Measurements from ENCODE around the gene CBX5.
"Not testable (repeated sequence)": the region's sequence is repeated elsewhere in the genome, so short reads cannot be mapped to it uniquely, and the experiment has no call there.

CBX5 gene

DNA sequence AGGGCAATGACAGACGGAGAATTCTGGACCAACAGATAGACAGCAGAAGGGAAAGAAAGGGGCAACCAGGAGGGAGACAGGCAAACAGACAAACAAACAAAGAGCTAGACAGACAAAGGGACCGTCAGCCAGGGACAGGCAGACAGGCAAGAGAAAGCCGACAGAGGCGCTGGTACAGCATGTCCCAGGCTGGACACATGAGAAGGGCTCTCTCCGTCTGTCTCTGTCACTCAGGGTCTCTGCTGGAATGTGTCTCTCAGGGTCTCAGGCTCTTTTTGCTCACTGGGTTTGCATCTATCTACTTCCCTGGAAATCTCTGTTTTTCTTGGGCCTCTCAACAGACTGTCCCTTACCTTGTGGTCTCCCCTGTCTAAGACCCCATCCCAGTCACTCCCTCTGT is 82.9 kb downstream of the CBX5 start:
- no peak for DNase-seq (ENCODE audit: low spot score)

DNA sequence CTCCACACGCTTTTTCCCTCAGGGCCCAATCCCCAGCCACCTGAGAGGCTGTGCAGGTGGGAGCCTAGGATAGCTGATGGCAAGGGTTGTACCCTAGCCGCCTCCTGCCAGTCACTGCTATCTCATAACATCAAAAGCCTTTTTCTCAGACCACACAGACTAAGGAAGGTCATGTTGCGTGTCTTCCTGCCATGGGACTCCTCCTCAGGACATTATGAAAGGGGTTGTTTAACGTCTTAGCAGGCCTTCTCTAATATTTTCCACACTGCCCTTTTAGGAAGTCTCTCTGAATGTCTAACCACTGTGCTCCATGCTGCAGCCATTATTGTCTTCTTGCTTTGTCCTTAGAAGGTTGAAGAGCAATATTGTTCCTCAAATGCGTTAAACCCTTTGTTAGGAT is 83.5 kb downstream of the CBX5 start:
- DNase-seq (ENCODE audit: low spot score): no peak

DNA sequence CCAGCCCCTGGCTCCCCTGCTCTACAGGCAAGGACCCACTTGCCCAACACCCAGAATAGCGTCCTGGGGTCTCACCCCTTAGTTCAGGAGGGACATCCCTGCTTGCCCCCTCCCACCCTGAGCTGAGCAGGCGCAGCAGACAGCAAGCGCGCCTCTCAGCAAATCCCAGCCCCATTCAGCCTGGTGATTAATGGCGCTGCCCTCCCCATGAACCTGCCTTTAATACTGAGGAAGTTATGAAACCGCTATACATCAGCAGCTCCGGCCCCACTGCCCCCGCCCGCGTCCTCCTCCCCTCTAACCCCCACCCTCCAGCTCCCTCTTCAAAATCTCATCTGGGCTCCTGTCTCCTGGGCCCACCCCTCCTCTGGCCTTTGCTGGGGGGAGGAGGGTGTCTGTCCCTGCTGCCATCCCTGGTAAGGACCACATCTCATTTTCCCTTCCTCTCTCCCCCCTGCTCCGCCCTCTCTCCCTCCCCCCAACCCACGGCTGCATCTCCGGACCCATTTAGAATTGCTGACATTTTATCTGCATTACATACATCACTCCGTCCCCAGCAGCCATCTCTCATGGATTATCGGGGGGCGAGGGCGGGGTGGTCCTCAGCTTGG is 84.1 kb downstream of the CBX5 start:
- no peak for DNase-seq (ENCODE audit: low spot score)

DNA sequence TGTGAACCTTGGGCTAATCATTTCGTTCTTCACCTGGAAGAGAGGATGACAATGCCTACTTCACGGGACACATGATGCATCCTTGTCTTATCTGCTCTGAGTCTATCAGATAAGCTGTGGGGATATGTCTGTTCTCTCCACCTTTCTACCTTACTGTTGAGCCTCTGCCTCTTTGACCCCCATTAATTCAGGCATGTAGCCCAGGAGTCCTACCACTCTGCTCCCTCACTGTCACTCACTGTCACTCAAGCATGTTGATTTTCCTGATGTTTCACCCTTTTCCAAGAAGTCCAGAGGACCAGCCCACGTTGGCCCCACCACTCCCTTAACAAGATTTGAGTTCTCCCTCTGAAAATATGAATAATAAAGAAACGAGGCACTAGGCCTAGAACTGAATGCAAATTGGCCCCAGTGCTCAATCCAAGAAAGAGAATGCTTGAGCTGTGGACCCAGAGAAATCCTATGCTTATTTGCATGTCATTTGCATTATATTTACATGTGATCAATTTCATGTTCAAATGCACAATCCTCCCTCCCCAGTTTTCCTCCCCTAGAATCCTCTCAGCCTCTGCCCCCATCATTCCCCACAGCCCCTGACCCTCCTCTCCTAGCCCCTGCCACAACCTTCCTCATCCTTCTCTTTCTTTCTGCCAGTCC is 84.7 kb downstream of the CBX5 start:
- DNase-seq (ENCODE audit: low spot score): no peak

DNA sequence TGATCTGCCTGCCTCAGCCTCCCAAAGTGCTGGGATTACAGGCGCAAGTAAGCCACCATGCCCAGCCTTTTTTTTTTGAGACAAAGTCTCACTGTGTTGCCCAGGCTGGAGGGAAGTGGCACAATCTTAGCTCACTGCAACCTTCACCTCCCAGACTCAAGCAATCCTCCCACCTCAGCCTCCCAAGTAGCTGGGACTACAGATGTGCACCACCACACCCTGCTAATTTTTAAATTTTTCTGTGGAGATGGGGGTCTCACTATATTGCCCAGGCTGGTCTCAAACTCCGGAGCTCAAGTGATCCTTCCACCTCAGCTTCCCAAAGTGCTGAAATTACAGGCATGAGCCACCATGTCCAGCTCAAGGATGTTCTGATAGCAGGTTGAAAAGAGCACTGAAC is 85.3 kb downstream of the CBX5 start:
- DNase-seq (ENCODE audit: low spot score): not testable (repeated sequence)

DNA sequence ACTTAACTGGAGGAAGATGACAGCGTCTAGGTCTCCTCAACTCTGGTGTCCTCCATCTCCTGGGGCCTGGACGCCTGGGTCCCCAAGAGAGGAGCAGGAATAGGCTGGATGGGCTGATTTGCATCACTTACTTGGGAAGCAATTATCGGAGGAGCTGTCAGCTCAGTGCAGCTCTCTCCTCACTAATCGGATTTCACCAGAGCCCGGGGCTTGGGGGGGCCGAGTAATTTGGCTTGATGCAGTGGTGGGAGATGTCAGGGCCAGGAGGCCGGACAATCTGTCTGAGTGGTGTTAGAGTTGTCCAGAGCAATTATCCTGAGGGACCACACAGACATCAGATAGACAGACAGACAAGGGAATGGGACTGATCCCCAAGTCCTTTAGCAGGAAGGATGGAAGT is 86.5 kb downstream of the CBX5 start:
- no peak for DNase-seq (ENCODE audit: low spot score)

DNA sequence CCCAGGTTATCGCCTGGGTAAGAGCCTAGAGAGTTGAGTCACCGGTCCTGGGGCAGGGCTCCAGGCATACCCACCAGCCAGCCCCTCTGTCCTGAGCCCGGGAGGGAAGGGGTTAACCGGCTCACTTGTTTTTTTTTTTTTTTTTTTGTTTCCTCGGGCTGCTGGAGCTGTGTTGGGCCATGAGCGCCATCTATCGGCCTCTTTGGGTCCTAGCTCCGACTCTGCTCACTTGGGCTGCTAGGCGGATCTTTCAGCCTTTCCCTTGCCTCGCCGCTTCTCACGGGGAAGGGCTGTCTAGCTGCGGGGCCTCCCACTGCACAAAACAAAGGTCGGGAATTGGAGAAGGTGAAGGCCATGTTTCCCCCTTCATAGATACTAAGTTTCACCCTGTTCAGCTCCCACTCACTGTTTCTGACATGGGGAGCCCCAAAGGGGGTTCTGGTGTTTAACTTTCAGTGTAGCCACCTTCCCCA is 88.3 kb downstream of the CBX5 start:
- peak; percentile 80 for DNase-seq (ENCODE audit: low spot score)

DNA sequence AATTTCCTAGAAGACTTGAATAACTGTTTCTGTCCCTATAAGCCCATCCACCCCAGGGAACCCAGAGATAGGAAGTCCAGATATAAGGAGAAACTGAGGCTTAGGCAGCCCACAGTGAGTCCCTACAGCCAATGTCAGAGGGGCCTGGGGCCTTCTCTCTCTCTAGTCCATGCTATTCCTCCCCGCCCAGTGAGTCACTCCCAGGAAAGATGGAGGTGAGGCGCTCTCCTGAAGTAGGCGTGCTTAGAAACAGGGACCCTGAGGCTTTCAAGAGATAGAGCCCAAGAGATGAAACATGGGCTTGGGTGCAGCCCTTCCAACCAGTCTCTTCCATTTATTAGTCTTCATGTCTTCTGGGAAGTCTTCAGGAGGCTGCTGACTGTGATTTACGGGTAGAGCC is 88.8 kb downstream of the CBX5 start:
- DNase-seq (ENCODE audit: low spot score): no peak

DNA sequence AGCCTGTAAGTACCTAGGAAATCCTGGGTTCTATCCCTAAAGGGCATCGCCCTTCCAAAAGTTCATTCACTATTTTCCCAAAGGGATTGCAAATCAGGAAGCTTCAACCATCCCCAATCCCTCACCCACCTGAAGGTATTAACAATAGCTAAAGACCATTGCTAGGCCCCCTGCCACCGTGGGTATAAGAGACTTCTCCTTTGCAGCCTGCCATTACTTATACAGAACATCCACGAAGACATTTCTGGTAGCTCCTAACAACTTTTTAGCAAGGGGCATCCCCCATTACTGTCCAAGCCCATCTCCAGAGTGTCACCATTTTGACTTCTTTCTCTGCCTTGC is 90.8 kb downstream of the CBX5 start:
- no peak for DNase-seq (ENCODE audit: low spot score)

DNA sequence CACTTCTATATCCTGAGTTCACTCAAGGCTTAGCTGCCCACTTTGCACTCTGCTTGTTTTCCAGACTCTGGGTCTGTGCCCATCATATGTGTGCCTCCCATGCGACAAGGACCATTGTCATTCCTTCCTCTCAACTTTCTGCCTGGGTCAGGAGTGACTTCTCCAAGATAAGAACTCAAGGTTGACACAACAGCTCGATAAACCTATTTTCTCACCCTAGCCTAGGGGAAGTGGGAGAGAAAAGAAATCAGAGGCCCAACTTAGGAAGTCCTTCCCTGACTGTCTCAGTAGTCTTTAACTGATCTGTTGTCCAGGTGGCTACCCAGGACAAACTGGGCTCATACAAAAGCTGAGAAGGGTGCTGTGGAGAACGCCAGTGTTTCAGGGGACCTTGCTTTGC is 92.8 kb downstream of the CBX5 start:
- no peak for DNase-seq (ENCODE audit: low spot score)

DNA sequence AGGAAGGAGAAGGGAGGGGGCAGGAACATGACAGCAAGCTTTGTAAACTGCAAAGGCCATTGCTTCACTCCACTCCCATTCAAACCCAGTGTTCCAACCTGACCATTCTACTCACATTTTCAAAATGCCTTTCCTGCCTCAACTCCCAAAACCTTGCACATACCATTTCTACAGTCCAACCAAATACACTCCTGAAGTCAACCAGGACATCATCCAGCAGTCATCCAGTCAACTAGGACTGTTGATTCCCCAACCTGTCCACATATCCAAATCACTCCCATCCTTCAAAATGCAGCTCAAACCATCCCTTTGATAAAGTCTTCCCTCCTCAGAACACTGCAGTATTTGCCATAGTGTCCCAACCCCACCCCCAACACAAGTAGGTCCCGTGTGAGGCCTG is 94.0 kb downstream of the CBX5 start:
- DNase-seq (ENCODE audit: low spot score): no peak

DNA sequence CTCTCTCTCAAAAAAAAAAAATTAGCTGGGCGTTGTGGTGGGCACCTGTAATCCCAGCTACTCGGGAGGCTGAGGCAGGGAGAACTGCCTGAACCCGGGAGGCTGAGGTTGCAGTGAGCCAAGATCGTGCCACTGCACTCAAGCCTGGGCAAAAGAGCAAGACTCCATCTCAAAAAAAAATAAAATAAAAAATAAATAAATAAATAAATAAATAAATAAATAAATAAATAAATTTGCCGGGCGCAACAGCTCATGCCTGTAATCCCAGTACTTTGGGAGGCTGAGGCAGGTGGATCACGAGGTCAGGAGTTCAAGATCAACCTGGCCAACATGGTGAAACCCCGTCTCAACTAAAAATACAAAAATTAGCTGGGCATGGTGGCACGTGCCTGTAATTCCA is 94.6 kb downstream of the CBX5 start:
- DNase-seq (ENCODE audit: low spot score): not testable (repeated sequence)

DNA sequence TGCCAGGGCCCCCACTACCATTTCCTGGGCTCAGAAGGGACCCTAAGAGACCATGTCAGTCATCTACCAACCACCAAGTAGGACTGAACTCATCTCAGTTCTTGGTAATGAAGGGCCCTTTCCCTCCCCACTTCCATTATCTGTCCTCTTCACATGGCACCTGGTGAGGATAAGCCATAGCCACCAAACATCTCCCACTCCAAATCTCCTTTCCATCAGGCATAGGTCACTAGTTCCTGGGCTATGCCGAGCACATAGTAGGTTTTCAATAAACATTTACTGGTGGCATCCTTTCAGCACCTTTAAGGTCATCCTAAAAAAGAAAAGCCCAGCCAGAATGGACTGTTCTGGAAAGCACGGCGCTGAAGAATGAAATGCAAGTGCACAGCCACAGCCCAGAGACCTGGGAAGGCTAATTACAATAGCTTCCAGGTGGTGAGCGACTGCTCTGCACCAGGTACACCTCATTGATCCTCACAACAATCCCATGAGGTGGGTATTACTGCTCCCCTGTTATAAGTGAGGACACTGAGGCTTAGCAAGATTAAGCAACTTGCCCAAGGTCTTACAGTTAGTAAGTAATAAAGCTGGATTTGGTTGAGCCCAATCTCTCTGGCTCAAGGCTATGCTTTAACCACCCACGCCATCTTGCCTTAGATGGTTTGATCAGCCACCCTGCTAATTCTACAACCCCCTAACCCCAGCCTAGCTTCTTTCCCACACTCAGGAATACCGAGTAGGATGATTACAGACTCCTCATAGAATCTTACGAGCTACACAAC is 95.7 kb downstream of the CBX5 start:
- DNase-seq (ENCODE audit: low spot score): no peak

DNA sequence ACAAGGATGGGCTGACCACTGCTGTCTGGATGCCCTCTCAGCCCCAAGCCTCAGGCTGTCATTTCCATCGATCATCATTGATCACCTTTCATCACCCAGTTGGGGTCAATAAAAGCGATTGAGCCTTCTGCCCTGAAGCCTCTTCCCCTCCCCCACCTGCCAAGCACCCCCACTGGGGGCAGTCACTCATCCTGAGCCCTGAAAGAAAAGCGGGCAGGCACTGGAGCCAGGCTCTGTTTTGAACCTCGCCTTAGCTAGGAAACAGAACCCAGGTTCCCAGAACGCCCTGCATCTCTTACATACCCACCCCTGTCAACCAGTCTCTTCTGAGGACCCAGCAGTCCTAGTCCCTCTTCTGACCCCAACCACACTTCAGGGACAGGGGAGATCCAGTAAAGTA is 96.9 kb downstream of the CBX5 start:
- no peak for DNase-seq (ENCODE audit: low spot score)

DNA sequence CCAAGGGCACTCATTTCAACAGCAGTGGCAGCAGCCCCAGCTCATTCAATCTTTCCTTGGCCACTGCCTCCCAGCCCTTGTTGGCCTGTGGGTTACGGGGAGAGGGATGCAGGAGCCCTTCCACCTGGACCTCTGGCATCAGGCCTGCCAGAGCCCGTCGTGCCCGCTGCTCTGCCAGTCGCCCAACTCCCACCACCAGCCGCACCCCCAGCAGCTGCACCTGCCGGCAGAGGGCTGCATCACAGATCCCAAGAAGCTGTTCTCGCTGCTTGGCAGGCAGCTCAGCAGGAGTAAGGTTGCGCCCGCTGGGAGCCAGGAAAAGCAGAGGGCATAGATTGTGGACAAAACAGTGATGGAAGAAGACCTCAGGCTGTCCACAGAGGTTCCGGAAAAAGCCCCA is 97.8 kb downstream of the CBX5 start:
- no peak for DNase-seq (ENCODE audit: low spot score)

Measured in CD4-positive, alpha-beta T cell treated with Interleukin-6 at 100 ng/mL for 8 hours (primary cell).